ENCODE measurements around the gene LYL1. TPM values are rescaled to one million over a fixed set of nuclear protein-coding genes. Genes with fewer than 3 reads are reported as not detected.

The LYL1 gene
- total and polyA plus RNA-seq, 9 of the 15 experiments (the other 6 are each of a cell fraction or from before 2014, with no cell fraction given), result 1.3 to 266 (median 34.0) TPM

- TF ChIP-seq SOX6 (IDR thresholded peaks at IDR 0.05) (no peak), NONO (IDR thresholded peaks at IDR 0.05; ENCODE audit: low read depth in 2 of 2, low read length in 1 of 2) (peak; percentile 27 to 66; a peak in 3 of 4 replicates), TEAD1 (CRISPR knock-in tag; IDR thresholded peaks at IDR 0.05) (peak in 1 of 2 experiments; percentile 67; a peak in 2 of 4 replicates), ZNF561 (CRISPR knock-in tag; conservative IDR thresholded peaks at IDR 0.05) (peak; percentile 12; the same call in 1 of the 2 replicates), ZNF140 (CRISPR knock-in tag; IDR thresholded peaks at IDR 0.05) (no peak), HEY1 (CRISPR knock-in tag; IDR thresholded peaks at IDR 0.05; ENCODE audit: borderline replicate concordance) (peak; percentile 82; the same call in 1 of the 2 replicates), ZFPM2 (CRISPR knock-in tag; IDR thresholded peaks at IDR 0.05) (0 out of 2 replicates have a peak, but pooled peaks have one; percentile 12), MCM7 (IDR thresholded peaks at IDR 0.05) (no peak), ZNF212 (CRISPR knock-in tag; IDR thresholded peaks at IDR 0.05) (peak; percentile 75; the same call in 1 of the 2 replicates), ZNF764 (CRISPR knock-in tag; IDR thresholded peaks at IDR 0.05; ENCODE audit: low read depth) (0 out of 2 replicates have a peak, but pooled peaks have one; percentile 28), LCOR (CRISPR knock-in tag; IDR thresholded peaks at IDR 0.05) (0 out of 2 replicates have a peak, but pooled peaks have one; percentile 19), POLR2AphosphoS5 (IDR thresholded peaks at IDR 0.05; ENCODE audit: control insufficient read depth, insufficient read depth, low read depth, low read length) (peak; percentile 54), SMC3 (conservative IDR thresholded peaks at IDR 0.05; ENCODE audit: insufficient read depth, low read depth, low read length) (no peak), E2F6 (IDR thresholded peaks at IDR 0.05; ENCODE audit: borderline replicate concordance in 1 of 2, extremely low read depth in 1 of 2, insufficient read depth in 1 of 2, insufficient read length in 1 of 2, low read depth in 1 of 2, low read length in 1 of 2, poor library complexity in 1 of 2, severe bottlenecking in 1 of 2) (peak in 1 of 2 experiments; percentile 60), SIN3A (IDR thresholded peaks at IDR 0.05; ENCODE audit: borderline replicate concordance in 2 of 2, control insufficient read depth in 1 of 2, low read depth in 2 of 2, low read length in 2 of 2) (peak; percentile 45 to 59; a peak in 2 of 4 replicates), ZNF280B (CRISPR knock-in tag; IDR thresholded peaks at IDR 0.05) (peak; percentile 85), OTX1 (CRISPR knock-in tag; IDR thresholded peaks at IDR 0.05) (peak; percentile 49; the same call in 1 of the 2 replicates), ZNF436 (CRISPR knock-in tag; IDR thresholded peaks at IDR 0.05) (peak; percentile 49), ATF4 (CRISPR knock-in tag; IDR thresholded peaks at IDR 0.05) (peak; percentile 63), POLR2A (conservative IDR thresholded peaks at IDR 0.05) (peak; percentile 72), RNF2 (IDR thresholded peaks at IDR 0.05) (0 out of 2 replicates have a peak, but pooled peaks have one; percentile 11), RB1 (IDR thresholded peaks at IDR 0.05; ENCODE audit: low read depth) (peak; percentile 43)
Measured at GRCh38 chr19:13097463-13098258, 5.0 kb downstream of the LYL1 start (continued).

All from K562 (cell line).